Neural cell (in vitro differentiated cells): Measurements from ENCODE around the gene HCLS1. TPM values are rescaled to one million over a fixed set of nuclear protein-coding genes. Genes with fewer than 3 reads are reported as not detected.
"Not testable (repeated sequence)": the region's sequence is repeated elsewhere in the genome, so short reads cannot be mapped to it uniquely, and the experiment has no call there.

ENCODE experiments used
- H2AFZ ChIP-seq: fragments of 200-600, 300-800 bp; sonication (generic), shearing (Covaris generic); 2 replicates; pipeline ENCODE4 v1.6.0; 2014; ENCODE audit warnings: low read depth, mild to moderate bottlenecking, antibody characterized with exemption, low read length, moderate library complexity
- H3F3A ChIP-seq: fragments of 200-600 bp; shearing (Covaris generic); 2 replicates; pipeline ENCODE4 v1.6.1; 2016; ENCODE audit warnings: mild to moderate bottlenecking, moderate library complexity, mixed read lengths, antibody characterized with exemption, low read length; ENCODE audit not compliant: insufficient read depth, poor library complexity, severe bottlenecking
- H3K27ac ChIP-seq: fragments of 200-600, 300-800 bp; sonication (generic), shearing (Covaris generic); 2 replicates; pipeline ENCODE4 v1.5.1; 2014; ENCODE audit warnings: mild to moderate bottlenecking, low read length, moderate library complexity
- H3K27me3 ChIP-seq: fragments of 300-800, 200-600 bp; sonication (generic), shearing (Covaris generic); 2 replicates; pipeline ENCODE4 v1.6.0; 2014; ENCODE audit warnings: mild to moderate bottlenecking, low read depth, low read length, moderate library complexity; ENCODE audit not compliant: insufficient read depth
- H3K36me3 ChIP-seq: fragments of 300-800, 200-600 bp; sonication (generic), shearing (Covaris generic); 2 replicates; pipeline ENCODE4 v1.5.1; 2014; ENCODE audit warnings: mild to moderate bottlenecking, antibody characterized with exemption, low read length, moderate library complexity; ENCODE audit not compliant: insufficient read depth
- H3K4me2 ChIP-seq: fragments of 300-800, 200-600 bp; sonication (generic), shearing (Covaris generic); 2 replicates; pipeline ENCODE4 v1.6.0; 2014; ENCODE audit warnings: mild to moderate bottlenecking, low read length
- H3K4me3 ChIP-seq: fragments of 300-800, 200-600 bp; sonication (generic), shearing (Covaris generic); 2 replicates; pipeline ENCODE4 v1.5.1; 2014; ENCODE audit warnings: mild to moderate bottlenecking, low read length, moderate library complexity
- H3K79me2 ChIP-seq: fragments of 200-600 bp; shearing (Covaris generic); replicated peaks from 2 replicates; pipeline ENCODE4 v1.6.0; 2014; ENCODE audit warnings: mild to moderate bottlenecking, low read length, moderate library complexity; ENCODE audit not compliant: insufficient read depth
- H3K9ac ChIP-seq: fragments of 300-800, 200-600 bp; sonication (generic), shearing (Covaris generic); 2 replicates; pipeline ENCODE4 v1.6.1; 2016; ENCODE audit warnings: mild to moderate bottlenecking, low read length, mixed read lengths
- H3K9me2 ChIP-seq: fragments of 200-600 bp; shearing (Covaris generic); 2 replicates; pipeline ENCODE4 v1.6.1; 2016; ENCODE audit warnings: mild to moderate bottlenecking, low read length, mixed read lengths; ENCODE audit not compliant: insufficient read depth
- H3K9me3 ChIP-seq: fragments of 200-600, 300-800 bp; sonication (generic), shearing (Covaris generic); 2 replicates; pipeline ENCODE4 v1.6.1; 2016; ENCODE audit warnings: mild to moderate bottlenecking, mixed run types, low read length, moderate library complexity, mixed read lengths
- H4K20me1 ChIP-seq: fragments of 200-600 bp; shearing (Covaris generic); 2 replicates; pipeline ENCODE4 v1.6.1; 2016; ENCODE audit warnings: mild to moderate bottlenecking, mixed run types; ENCODE audit not compliant: insufficient read depth
- EP300 ChIP-seq: fragments of 450-650 bp; conservative IDR thresholded peaks from 2 replicates; pipeline ENCODE4 v1.6.1; 2014; ENCODE audit warnings: antibody characterized with exemption, mild to moderate bottlenecking, moderate library complexity; ENCODE audit not compliant: poor library complexity, severe bottlenecking
- EZH2 ChIP-seq: fragments of 200-600, 300-800 bp; shearing (Covaris generic), sonication (generic); IDR thresholded peaks from 2 replicates; pipeline ENCODE4 v1.6.1; 2014; ENCODE audit warnings: antibody characterized with exemption, low read length, borderline replicate concordance, mild to moderate bottlenecking; ENCODE audit not compliant: insufficient read depth, poor library complexity, severe bottlenecking
- MXI1 ChIP-seq: fragments of 450-650 bp; conservative IDR thresholded peaks from 2 replicates; pipeline ENCODE4 v1.6.1; 2014; ENCODE audit warnings: antibody characterized with exemption, mild to moderate bottlenecking; ENCODE audit not compliant: poor library complexity, severe bottlenecking
- POLR2AphosphoS5 ChIP-seq: IDR thresholded peaks from 2 replicates; pipeline ENCODE4 v1.6.1; 2012
- RAD21 ChIP-seq: fragments of 450-650 bp; conservative IDR thresholded peaks from 2 replicates; pipeline ENCODE4 v1.6.1; 2014; ENCODE audit warnings: antibody characterized with exemption, mild to moderate bottlenecking, moderate library complexity
- SMC3 ChIP-seq: fragments of 450-650 bp; conservative IDR thresholded peaks from 2 replicates; pipeline ENCODE4 v1.6.1; 2014; ENCODE audit warnings: antibody characterized with exemption, mild to moderate bottlenecking, moderate library complexity; ENCODE audit not compliant: poor library complexity
- TAF1 ChIP-seq: IDR thresholded peaks from 2 replicates; pipeline ENCODE4 v1.6.1; 2012; ENCODE audit warnings: low read depth
- polyA plus RNA-seq: library from polyadenylated mRNA; depleted of rRNA; stranded (reverse); fragments of >200 nt; gene quantifications from 2 replicates; pipeline ENCODE4 v1.2.3, GENCODE V29; 2014
- TF ChIP-seq, protein P1 (sequence below): fragments of 450-650 bp; IDR thresholded peaks from 2 replicates; pipeline ENCODE4 v1.5.1; 2014; ENCODE audit warnings: antibody characterized with exemption, mild to moderate bottlenecking, moderate library complexity; ENCODE audit not compliant: poor library complexity, severe bottlenecking
- TF ChIP-seq, protein P2 (sequence below): IDR thresholded peaks from 2 replicates; pipeline ENCODE4 v1.6.1; 2012; ENCODE audit warnings: borderline replicate concordance

Gene HCLS1
- polyA plus RNA-seq, 1 donor from 2014 or later: 0.25 TPM

DNA sequence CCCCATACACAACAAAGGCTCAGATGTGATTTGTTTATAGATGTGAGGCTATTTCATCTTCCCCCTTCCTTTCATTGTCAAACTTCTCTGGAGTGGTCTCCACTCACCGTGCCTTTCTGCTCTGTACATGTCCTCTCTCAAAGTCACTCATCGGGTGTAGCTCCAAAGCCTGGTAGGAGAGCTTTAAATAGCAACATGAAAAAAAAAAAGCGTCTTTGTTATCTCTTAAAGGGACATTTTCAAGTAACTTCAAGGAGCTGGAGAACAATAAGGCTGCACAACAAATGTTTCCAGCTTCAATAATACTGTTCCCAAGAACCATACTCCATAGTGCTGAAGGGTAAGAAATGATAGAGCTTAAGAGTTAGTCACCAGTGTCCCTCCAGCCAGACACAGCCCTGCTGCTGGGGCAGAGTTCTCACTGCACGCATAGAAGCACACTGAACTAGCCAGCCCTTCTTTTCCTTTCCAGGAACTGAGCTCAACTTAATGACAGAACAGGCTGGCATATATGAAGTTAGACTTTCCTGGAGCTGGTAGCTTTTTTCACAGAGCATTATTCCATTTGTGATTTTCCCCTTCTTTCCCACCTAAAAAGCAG is 59.4 kb downstream of the HCLS1 start:
- Histone ChIP-seq H3K27ac (no peak overlapping the region), H2AFZ (no peak overlapping the region), H3K79me2 (no peaks in the 10 kb centered on the region)

DNA sequence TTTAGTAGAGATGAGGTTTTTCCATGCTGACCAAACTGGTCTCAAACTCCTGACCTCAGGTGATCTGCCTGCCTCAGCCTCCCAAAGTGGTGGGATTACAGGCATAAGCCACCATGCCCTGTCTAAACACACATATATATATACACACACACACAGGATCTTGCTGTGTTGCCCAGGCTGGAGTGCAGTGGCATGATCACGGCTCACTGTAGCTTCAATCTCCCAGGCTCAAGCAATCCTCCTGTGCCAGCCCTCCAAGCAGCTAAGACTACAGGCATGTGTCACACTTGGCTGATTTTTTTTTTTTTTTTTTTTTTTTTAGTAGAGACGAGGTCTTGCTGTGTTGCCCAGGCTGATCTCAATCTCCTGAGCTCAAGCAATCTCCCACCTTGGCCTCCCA is 60.8 kb downstream of the HCLS1 start:
- not testable (repeated sequence) for H3K9me3 ChIP-seq, H3K79me2 ChIP-seq

More for the DNA sequence above, 59.4 kb downstream of the HCLS1 start:
- H3K9me2 ChIP-seq: no peaks in the 10 kb centered on the region
- no peaks in the 10 kb centered on the region for H3K9me3 ChIP-seq
- no peaks in the 10 kb centered on the region for H4K20me1 ChIP-seq
- H3K9ac ChIP-seq: no peak overlapping the region
- H3K36me3 ChIP-seq: no peaks in the 10 kb centered on the region
- no peak overlapping the region for H3K4me3 ChIP-seq
- no peaks in the 10 kb centered on the region for H3K27me3 ChIP-seq
- no peaks in the 10 kb centered on the region for H3F3A ChIP-seq
- TF ChIP-seq RAD21: no peak
- no peak for TF ChIP-seq EZH2
- TF ChIP-seq, protein P1, sequence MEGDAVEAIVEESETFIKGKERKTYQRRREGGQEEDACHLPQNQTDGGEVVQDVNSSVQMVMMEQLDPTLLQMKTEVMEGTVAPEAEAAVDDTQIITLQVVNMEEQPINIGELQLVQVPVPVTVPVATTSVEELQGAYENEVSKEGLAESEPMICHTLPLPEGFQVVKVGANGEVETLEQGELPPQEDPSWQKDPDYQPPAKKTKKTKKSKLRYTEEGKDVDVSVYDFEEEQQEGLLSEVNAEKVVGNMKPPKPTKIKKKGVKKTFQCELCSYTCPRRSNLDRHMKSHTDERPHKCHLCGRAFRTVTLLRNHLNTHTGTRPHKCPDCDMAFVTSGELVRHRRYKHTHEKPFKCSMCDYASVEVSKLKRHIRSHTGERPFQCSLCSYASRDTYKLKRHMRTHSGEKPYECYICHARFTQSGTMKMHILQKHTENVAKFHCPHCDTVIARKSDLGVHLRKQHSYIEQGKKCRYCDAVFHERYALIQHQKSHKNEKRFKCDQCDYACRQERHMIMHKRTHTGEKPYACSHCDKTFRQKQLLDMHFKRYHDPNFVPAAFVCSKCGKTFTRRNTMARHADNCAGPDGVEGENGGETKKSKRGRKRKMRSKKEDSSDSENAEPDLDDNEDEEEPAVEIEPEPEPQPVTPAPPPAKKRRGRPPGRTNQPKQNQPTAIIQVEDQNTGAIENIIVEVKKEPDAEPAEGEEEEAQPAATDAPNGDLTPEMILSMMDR: no peak
- TF ChIP-seq POLR2AphosphoS5: no peak
- no peak for TF ChIP-seq EP300
- TF ChIP-seq, protein P2, sequence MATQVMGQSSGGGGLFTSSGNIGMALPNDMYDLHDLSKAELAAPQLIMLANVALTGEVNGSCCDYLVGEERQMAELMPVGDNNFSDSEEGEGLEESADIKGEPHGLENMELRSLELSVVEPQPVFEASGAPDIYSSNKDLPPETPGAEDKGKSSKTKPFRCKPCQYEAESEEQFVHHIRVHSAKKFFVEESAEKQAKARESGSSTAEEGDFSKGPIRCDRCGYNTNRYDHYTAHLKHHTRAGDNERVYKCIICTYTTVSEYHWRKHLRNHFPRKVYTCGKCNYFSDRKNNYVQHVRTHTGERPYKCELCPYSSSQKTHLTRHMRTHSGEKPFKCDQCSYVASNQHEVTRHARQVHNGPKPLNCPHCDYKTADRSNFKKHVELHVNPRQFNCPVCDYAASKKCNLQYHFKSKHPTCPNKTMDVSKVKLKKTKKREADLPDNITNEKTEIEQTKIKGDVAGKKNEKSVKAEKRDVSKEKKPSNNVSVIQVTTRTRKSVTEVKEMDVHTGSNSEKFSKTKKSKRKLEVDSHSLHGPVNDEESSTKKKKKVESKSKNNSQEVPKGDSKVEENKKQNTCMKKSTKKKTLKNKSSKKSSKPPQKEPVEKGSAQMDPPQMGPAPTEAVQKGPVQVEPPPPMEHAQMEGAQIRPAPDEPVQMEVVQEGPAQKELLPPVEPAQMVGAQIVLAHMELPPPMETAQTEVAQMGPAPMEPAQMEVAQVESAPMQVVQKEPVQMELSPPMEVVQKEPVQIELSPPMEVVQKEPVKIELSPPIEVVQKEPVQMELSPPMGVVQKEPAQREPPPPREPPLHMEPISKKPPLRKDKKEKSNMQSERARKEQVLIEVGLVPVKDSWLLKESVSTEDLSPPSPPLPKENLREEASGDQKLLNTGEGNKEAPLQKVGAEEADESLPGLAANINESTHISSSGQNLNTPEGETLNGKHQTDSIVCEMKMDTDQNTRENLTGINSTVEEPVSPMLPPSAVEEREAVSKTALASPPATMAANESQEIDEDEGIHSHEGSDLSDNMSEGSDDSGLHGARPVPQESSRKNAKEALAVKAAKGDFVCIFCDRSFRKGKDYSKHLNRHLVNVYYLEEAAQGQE: no peak
- no peak for TF ChIP-seq TAF1
- TF ChIP-seq MXI1: no peak
- no peak for TF ChIP-seq SMC3
- no peak overlapping the region for H3K4me2 ChIP-seq

DNA sequence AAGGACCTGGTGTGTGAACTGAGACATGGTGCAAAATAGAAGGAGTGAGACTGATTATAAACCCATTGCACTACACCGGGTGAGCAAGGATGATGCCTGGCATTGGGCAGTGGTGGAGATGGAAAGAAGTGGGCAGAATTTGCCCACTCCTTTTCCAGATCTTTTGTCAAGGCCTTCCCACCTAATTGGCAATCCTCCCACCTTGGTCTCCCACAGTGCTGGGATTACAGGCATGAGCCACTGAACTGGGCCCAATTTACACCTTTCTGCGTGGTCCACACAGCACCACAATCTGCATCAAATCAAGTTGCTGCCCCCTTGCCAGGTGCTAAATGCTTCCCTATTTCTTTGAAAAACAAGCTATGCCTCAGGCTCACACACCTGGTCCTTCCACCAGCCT is 62.1 kb downstream of the HCLS1 start:
- H3F3A ChIP-seq: no peaks in the 10 kb centered on the region
- H3K27ac ChIP-seq: no peak overlapping the region
- no peak for TF ChIP-seq SMC3
- H2AFZ ChIP-seq: no peak overlapping the region
- no peak overlapping the region for H3K4me3 ChIP-seq
- no peak overlapping the region for H3K9ac ChIP-seq
- no peaks in the 10 kb centered on the region for H3K27me3 ChIP-seq
- H4K20me1 ChIP-seq: no peaks in the 10 kb centered on the region
- no peak overlapping the region for H3K4me2 ChIP-seq
- H3K9me2 ChIP-seq: no peaks in the 10 kb centered on the region
- H3K79me2 ChIP-seq: no peaks in the 10 kb centered on the region
- H3K36me3 ChIP-seq: no peaks in the 10 kb centered on the region
- H3K9me3 ChIP-seq: no peaks in the 10 kb centered on the region

More for the DNA sequence above, 60.8 kb downstream of the HCLS1 start:
- not testable (repeated sequence) for H3K9me2 ChIP-seq, H4K20me1 ChIP-seq, H3K9ac ChIP-seq, H3K36me3 ChIP-seq, H2AFZ ChIP-seq, H3K27me3 ChIP-seq, H3K4me3 ChIP-seq, H3K27ac ChIP-seq, H3F3A ChIP-seq, H3K4me2 ChIP-seq
